ENCODE results near the gene ITPK1.

- TF ChIP-seq, protein P1, sequence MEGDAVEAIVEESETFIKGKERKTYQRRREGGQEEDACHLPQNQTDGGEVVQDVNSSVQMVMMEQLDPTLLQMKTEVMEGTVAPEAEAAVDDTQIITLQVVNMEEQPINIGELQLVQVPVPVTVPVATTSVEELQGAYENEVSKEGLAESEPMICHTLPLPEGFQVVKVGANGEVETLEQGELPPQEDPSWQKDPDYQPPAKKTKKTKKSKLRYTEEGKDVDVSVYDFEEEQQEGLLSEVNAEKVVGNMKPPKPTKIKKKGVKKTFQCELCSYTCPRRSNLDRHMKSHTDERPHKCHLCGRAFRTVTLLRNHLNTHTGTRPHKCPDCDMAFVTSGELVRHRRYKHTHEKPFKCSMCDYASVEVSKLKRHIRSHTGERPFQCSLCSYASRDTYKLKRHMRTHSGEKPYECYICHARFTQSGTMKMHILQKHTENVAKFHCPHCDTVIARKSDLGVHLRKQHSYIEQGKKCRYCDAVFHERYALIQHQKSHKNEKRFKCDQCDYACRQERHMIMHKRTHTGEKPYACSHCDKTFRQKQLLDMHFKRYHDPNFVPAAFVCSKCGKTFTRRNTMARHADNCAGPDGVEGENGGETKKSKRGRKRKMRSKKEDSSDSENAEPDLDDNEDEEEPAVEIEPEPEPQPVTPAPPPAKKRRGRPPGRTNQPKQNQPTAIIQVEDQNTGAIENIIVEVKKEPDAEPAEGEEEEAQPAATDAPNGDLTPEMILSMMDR (conservative IDR thresholded peaks at IDR 0.05; ENCODE audit: low read length): no peak
- no peak for TF ChIP-seq EZH2phosphoT487 (IDR thresholded peaks at IDR 0.05; ENCODE audit: borderline replicate concordance, low read depth, low read length)
These were observed 65.0 kb downstream of the ITPK1 start for GRCh38 chr14:93050761-93051160.

All from OCI-LY7 (cell line).